Head of caudate nucleus (tissue), 42 donors: Measurements from ENCODE around the gene DYSF.

Experiments used
- DNase-seq, 42 donors: peaks; one replicate each; pipeline versions ENCODE4 v3.0.0 to v3.0.0-alpha.2; 2020 to 2021; ENCODE audit warnings: mixed read lengths in 7 of 42
- intact Hi-C: fragments of 100-400 bp; cut with DNase I; formaldehyde crosslinking; loops from one replicate; pipeline ENCODE4 v1.15.0; 2022

The DYSF gene

GRCh38 chr2:71602115-71602495, 148.7 kb downstream of the DYSF start:
- peak in 2 of 42 donors; percentile 9 to 11 for DNase-seq
- intact Hi-C loops: loop anchor here (10.0 kb wide), 1 partner anchor 193 kb away; no protein-coding TSS in a partner anchor

DNA sequence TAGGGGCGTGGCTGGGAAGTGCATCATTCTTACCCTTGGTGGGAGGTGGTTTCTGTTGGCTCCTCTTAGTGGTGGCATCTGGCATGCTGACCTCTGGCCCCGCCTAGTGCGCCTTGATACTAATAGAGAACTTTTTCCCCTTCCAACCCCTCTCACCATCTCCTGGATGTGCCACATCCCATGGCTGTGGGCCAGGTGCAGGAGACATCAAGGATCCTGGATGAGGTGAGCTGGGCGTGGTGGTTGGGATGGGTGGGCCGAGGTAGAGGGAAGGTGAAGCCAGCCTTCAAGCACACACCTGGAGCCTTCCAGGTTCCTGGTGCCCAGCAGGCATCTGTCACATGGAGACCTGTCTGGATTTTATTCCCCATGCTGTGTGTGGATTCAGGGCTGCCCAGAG, 149.2 kb downstream of the DYSF start:
- DNase-seq: peak in 8 of 42 donors; percentile 6 to 35 (median 18)
- intact Hi-C loops: loop anchor here (10.0 kb wide), 1 partner anchor 192 kb away; no protein-coding TSS in a partner anchor

DNA sequence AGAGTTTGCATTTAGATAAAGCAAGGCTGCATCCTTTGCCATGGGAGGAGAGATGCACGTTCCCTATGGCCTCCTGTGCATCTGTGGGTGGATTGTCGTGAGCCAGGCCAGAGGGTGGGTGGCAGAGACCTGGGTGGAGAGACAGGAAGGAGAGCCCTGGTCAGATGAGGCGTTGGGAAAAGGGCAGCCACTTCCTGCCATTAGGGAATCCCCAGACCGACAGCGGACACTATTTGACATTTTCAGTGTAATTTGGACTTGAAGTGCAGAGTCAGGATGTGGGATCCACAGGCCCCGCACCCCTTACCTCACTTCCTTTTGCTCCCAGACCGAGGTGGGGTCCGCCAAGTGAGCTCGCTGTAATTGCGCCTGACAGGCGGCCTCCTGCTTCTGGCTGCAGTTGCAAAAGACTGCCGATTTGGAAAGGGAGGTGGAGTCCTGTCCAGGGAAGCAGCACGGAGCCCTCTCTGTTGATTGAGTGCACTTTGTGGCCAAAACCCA, 150.0 kb downstream of the DYSF start:
- peak in 16 of 42 donors; percentile 1 to 41 (median 13) for DNase-seq
- intact Hi-C loops: loop anchor here (10.0 kb wide), 1 partner anchor 191 kb away; no protein-coding TSS in a partner anchor

DNA sequence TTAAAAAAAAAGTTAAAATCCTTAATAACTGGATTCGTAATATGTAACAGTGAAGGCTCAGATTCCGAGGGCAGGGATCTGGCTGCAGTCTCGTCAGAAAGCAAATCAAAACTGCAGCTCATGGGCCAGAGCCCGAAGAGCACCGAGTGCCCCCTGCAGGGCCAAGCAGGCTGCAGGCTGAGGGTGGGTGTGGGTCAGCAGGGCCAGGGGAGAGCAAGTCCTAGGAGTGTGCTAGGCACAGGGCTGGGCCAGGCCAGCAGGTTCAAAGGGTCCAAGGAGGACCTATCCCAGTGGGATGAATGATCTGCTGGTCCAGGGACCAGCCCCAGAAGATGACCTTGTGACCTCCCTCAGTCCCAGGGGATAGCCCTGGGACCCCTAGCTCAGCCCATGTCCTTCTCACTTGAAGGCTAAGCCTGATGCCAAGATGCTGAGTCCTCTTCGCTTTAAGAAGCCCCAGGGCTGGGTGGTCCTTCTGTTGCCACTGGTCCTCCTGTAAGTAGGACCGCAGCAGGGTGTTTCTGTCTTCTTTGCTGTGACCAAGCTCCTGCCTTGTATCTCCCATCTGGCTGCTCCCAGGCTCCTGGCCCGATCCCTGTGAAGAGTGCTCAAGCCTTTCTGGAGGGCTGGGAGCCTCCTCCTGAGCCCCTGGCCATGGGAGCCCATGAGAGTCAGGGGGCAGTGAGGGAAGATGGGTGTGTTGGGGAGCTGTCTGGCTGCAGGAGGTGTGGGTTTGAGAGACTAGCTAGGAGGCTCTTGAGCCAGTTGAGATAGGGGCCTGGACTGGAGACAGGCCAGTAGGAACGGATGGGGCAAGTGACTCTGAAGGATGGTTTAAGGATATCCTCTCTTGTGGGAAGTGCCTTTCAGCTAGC, 150.7 kb downstream of the DYSF start:
- intact Hi-C loops: loop anchor here (10.0 kb wide), 1 partner anchor 191 kb away; no protein-coding TSS in a partner anchor
- peak in 22 of 42 donors; percentile 0 to 47 (median 16) for DNase-seq

GRCh38 chr2:71604726-71605120, 151.4 kb downstream of the DYSF start:
- intact Hi-C loops: loop anchor here (10.0 kb wide), 1 partner anchor 190 kb away; no protein-coding TSS in a partner anchor
- DNase-seq: peak in 25 of 42 donors; percentile 0 to 36 (median 8)

DNA sequence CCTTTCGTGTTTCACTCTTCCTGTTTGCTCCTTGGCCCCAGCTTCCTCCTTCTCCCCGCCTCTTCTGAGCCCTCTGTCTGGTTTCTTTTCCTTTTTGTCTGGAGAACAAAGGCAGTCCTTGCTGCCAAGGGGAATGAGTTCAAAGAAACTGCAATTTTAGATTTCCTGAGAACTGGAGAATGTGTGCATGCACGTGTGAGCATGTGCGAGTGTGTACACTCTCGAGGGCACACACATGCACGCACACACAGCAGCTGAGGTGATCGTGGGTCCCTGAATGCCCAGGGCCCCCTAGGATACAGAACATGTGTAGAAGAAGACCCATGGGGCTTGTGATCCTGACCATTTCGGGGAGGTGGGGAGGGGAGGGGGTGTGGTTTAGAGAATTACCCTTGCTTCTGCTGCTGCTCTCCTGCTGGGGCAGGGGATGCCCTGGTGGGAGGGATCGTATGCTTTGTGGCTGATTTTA, 151.8 kb downstream of the DYSF start:
- intact Hi-C loops: loop anchor here (10.0 kb wide), 1 partner anchor 190 kb away; no protein-coding TSS in a partner anchor
- peak in 23 of 42 donors; percentile 1 to 34 (median 4) for DNase-seq

DNA sequence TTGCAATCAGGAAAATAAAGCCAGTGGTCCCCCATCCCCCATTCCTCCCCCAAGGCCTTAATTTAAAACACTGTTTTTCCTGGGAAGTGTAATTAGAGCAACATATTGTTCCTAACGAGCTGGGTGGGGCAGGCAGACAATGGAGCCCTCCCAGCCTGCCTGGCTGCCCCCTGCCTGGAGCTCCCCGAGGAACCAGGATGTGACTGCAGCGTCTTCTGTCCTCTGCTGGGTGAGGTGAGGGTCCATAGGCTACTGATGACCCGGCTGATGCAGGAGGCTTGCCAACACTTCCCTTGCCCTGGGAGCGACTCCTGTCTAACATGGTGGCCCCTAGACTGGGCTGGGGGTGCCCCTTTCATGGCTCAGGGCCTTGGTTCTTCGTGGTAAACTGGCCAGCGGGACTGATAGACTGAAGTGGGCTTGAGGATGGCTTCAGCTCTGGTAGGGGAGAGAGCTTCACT, 152.4 kb downstream of the DYSF start:
- DNase-seq: peak in 26 of 42 donors; percentile 1 to 41 (median 7)
- intact Hi-C loops: loop anchor here (10.0 kb wide), 1 partner anchor 189 kb away; no protein-coding TSS in a partner anchor

- intact Hi-C loops: loop anchor here (10.0 kb wide), 1 partner anchor 189 kb away; no protein-coding TSS in a partner anchor
- DNase-seq: peak in 12 of 42 donors; percentile 1 to 19 (median 4)
Measured at GRCh38 chr2:71606244-71606643, 152.9 kb downstream of the DYSF start.

GRCh38 chr2:71607151-71607889, 154.0 kb downstream of the DYSF start:
- intact Hi-C loops: loop anchor here (10.0 kb wide), 1 partner anchor 187 kb away; no protein-coding TSS in a partner anchor
- peak in 30 of 42 donors; percentile 0 to 41 (median 8) for DNase-seq

- intact Hi-C loops: loop anchor here (10.0 kb wide), 1 partner anchor 187 kb away; no protein-coding TSS in a partner anchor
Measured at GRCh38 chr2:71608034-71608433, 154.7 kb downstream of the DYSF start.

GRCh38 chr2:71608441-71608840, 155.1 kb downstream of the DYSF start:
- intact Hi-C loops: loop anchor here (10.0 kb wide), 1 partner anchor 186 kb away; no protein-coding TSS in a partner anchor
- peak in 22 of 42 donors; percentile 0 to 36 (median 8) for DNase-seq

More at GRCh38 chr2:71608034-71608433, 154.7 kb downstream of the DYSF start:
- DNase-seq: peak in 18 of 42 donors; percentile 0 to 37 (median 9)

DNA sequence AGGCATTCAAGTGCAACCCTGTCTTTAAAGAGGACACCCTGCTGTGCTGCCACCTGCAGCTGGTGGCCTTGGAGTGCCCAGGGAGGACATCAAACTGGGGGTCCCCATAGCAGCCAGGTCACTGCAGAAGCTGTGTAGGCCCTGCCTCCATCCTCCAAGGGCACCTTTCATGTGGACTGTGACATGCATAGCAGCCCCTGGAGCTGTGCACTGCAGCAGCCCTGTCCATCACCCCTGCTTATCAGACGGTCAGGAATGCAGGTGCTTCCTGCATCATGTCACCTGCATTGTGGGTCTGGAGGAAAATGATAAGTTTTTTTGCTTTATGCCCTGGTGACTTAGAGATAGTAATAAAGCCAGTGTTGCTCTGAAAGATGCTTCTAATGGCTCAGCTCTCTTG, 155.7 kb downstream of the DYSF start:
- intact Hi-C loops: loop anchor here (10.0 kb wide), 1 partner anchor 186 kb away; no protein-coding TSS in a partner anchor
- DNase-seq: peak in 25 of 42 donors; percentile 1 to 41 (median 8)

- DNase-seq: peak in 22 of 42 donors; percentile 0 to 35 (median 5)
- intact Hi-C loops: loop anchor here (10.0 kb wide), 1 partner anchor 185 kb away; no protein-coding TSS in a partner anchor
Measured at GRCh38 chr2:71609441-71609840, 156.1 kb downstream of the DYSF start.

DNA sequence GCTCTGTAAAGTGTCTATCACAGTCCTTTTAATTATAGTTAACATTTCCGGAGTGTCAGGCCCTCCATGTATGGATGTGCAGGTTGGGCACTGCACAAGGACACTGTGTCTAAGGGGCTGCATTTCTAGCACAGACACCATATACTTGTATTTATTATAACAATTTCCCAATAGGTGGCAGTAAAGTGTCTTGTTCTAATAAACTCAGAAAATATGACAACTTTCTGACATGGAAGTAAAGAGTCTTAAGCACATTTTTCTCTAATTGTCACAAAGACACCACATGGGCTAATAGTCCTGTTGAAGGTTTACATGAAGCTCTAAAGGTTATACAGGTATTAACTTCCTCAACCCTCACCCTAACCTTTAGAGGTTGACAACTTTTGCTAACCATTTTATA, 156.6 kb downstream of the DYSF start:
- intact Hi-C loops: loop anchor here (10.0 kb wide), 2 partner anchors 185 to 545 kb away; no protein-coding TSS in a partner anchor
- peak in 21 of 42 donors; percentile 0 to 39 (median 7) for DNase-seq

- DNase-seq: peak in 22 of 42 donors; percentile 0 to 38 (median 6)
- intact Hi-C loops: loop anchor here (10.0 kb wide), 1 partner anchor 544 kb away; no protein-coding TSS in a partner anchor
Measured at GRCh38 chr2:71610671-71611070, 157.3 kb downstream of the DYSF start.

DNA sequence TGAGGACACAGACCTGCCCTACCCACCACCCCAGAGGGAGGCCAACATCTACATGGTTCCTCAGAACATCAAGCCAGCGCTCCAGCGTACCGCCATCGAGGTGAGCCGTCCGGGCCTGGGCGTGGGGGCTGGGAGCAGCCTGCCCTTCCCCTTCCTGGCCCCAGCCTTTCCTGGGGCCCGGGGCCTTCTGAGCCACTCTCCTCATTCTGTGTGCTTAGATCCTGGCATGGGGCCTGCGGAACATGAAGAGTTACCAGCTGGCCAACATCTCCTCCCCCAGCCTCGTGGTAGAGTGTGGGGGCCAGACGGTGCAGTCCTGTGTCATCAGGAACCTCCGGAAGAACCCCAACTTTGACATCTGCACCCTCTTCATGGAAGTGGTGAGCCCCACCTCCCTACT, 157.9 kb downstream of the DYSF start:
- DNase-seq: peak in 24 of 42 donors; percentile 0 to 33 (median 9)
- intact Hi-C loops: loop anchor here (10.0 kb wide), 1 partner anchor 544 kb away; no protein-coding TSS in a partner anchor

- DNase-seq: peak in 18 of 42 donors; percentile 0 to 33 (median 6)
- intact Hi-C loops: loop anchor here (10.0 kb wide), 1 partner anchor 543 kb away; no protein-coding TSS in a partner anchor
Measured at GRCh38 chr2:71611781-71612527, 158.6 kb downstream of the DYSF start.
